Measurements from ENCODE around the gene AGBL4. TPM values are rescaled to one million over a fixed set of nuclear protein-coding genes. Genes with fewer than 3 reads are reported as not detected.

Gene AGBL4
- total RNA-seq, 1 donor from 2014 or later: 0.39 TPM

GRCh38 chr1:48944811-48945210, 1078.9 kb downstream of the AGBL4 start:
- Mint-ChIP-seq H3K4me3 (no peak overlapping the region), H3K4me1 (ENCODE audit: unreplicated experiment) (no peaks in the 10 kb centered on the region), H3K27ac (no peak overlapping the region), H3K36me3 (no peaks in the 10 kb centered on the region), H3K27me3 (peaks cover 3% of the 10 kb centered on the region), H3K9me3 (no peaks in the 10 kb centered on the region)
- TF ChIP-seq CTCF (conservative IDR thresholded peaks at IDR 0.05): no peak
- DNase-seq (ENCODE audit: extremely low spot score, unreplicated experiment): no peak

DNA sequence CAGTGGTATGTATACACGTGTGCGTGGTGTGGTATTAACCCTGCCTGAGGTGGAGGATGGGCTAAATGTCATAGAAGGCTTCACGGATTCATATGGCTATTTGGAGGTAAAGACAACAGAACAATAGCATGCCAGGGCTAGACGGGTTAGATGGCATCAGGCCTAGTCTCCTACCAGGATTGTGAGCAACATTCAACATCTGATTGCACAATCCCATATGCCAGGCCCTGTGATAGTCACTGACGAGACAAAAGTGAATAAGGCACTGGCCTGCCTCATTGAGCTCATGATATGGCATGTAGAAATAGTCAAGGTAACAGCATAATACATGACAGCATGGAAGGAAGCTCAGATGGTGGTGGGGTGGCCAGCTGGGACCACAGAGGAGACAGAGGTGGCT, 1079.9 kb downstream of the AGBL4 start:
- no peak for DNase-seq (ENCODE audit: extremely low spot score, unreplicated experiment)
- Mint-ChIP-seq H3K27ac (no peak overlapping the region), H3K27me3 (peaks cover 3% of the 10 kb centered on the region), H3K4me3 (no peak overlapping the region), H3K4me1 (ENCODE audit: unreplicated experiment) (no peaks in the 10 kb centered on the region), H3K9me3 (no peaks in the 10 kb centered on the region), H3K36me3 (no peaks in the 10 kb centered on the region)
- no peak for TF ChIP-seq CTCF (conservative IDR thresholded peaks at IDR 0.05)

DNA sequence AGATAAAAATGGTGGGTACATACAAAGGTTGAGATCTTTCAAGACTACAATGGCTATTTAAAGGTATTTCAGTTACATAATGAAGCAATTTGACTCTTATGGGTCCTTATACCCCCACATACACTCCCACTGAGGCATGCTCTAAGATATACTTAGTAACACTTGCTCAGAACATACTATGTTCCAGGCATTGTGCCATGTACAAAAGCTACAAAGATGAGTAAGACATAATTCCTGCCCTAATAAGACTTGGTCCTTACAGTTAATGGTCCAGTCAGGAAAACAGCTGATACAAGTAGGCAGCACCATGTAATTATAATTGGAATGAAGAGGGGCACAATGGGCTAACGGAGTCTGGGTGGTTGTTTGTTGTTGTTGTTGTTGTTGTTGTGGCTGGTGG, 1080.4 kb downstream of the AGBL4 start:
- no peaks in the 10 kb centered on the region for H3K4me1 Mint-ChIP-seq (ENCODE audit: unreplicated experiment)

DNA sequence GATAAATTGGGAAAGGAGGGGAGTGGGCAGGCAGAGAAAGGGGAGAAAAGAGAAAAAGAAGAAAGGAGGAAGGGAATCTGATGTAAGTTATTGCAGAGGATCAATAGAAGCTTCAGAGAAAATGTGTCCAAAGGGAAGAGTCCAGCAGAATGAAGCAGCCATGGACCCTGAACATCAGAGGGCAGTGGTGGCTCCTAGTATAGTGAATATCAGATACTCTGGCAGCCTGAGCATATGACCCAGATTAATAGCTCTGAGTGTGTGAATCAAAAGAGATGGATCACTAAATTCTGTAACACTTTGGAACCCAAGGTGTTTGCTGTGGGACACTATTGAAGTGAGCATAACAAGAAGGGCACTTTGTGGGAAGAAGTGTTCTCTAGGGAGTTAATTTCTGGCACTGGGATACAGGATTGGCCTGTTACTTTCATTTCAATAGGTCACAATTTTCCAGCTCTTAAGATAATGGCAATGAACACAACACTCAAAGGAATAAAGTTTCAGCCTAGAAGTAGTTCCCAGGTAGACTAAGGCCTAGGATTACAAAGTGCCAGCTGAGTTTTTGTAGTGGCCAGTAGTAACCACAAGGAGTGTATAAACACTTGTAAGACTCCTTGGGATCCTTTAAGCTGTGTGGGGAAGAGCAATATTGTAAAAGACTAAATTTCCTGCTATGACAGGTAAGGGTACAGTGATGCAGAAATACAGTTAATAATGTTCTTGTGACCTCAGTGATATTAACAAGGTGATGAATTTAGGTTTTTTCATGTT, 1082.6 kb downstream of the AGBL4 start:
- Mint-ChIP-seq H3K4me3 (no peak overlapping the region), H3K27me3 (peaks cover 3% of the 10 kb centered on the region), H3K4me1 (ENCODE audit: unreplicated experiment) (no peaks in the 10 kb centered on the region), H3K36me3 (no peaks in the 10 kb centered on the region), H3K9me3 (no peaks in the 10 kb centered on the region), H3K27ac (no peak overlapping the region)
- DNase-seq (ENCODE audit: extremely low spot score, unreplicated experiment): no peak
- no peak for TF ChIP-seq CTCF (conservative IDR thresholded peaks at IDR 0.05)

More for the DNA sequence above, 1080.4 kb downstream of the AGBL4 start:
- H3K27ac Mint-ChIP-seq: no peak overlapping the region
- H3K4me3 Mint-ChIP-seq: no peak overlapping the region
- no peak for TF ChIP-seq CTCF (conservative IDR thresholded peaks at IDR 0.05)
- no peaks in the 10 kb centered on the region for H3K9me3 Mint-ChIP-seq
- H3K36me3 Mint-ChIP-seq: no peaks in the 10 kb centered on the region
- peaks cover 3% of the 10 kb centered on the region for H3K27me3 Mint-ChIP-seq
- DNase-seq (ENCODE audit: extremely low spot score, unreplicated experiment): no peak

DNA sequence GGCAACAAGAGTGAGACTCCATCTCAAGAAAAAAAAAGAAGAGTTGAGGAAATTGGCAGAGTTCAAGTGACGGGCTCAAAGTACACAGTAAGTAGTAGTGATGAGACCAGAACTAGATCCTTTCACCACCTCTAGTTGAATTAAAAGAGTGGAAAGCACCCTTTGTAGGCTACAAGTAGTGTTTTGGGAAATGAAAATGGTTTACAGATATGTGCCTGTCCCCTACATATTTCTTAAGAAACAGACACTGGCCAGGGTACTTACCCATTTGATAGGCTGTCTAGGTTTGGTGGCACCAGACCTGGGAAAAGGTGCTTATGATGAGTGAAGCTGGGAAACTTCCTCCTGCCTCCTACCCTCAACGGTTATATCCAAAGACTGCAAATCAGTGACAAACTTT, 1083.4 kb downstream of the AGBL4 start:
- Mint-ChIP-seq H3K9me3 (no peaks in the 10 kb centered on the region), H3K27me3 (peaks cover 3% of the 10 kb centered on the region), H3K4me1 (ENCODE audit: unreplicated experiment) (no peaks in the 10 kb centered on the region), H3K4me3 (no peak overlapping the region), H3K27ac (no peak overlapping the region), H3K36me3 (no peaks in the 10 kb centered on the region)
- TF ChIP-seq CTCF (conservative IDR thresholded peaks at IDR 0.05): no peak
- no peak for DNase-seq (ENCODE audit: extremely low spot score, unreplicated experiment)
